GM21723 (cell line): ENCODE results near the gene ERICH6B.

ENCODE experiments used
- ATAC-seq: cut with Tn5 transposase; IDR thresholded peaks from one replicate; pipeline ENCODE4 v1.9.1; 2021; ENCODE audit warnings: mild to moderate bottlenecking, moderate library complexity; ENCODE audit not compliant: unreplicated experiment

ERICH6B gene

GRCh38 chr13:45602183-45603170, 13.1 kb downstream of the ERICH6B start:
- no peak for ATAC-seq

GRCh38 chr13:45601680-45602079, 13.9 kb downstream of the ERICH6B start:
- ATAC-seq = no peak

- ATAC-seq = no peak
Measured at GRCh38 chr13:45598597-45598996, 16.9 kb downstream of the ERICH6B start.

- no peak for ATAC-seq
Measured at GRCh38 chr13:45596800-45597475, 18.6 kb downstream of the ERICH6B start.

GRCh38 chr13:45595965-45596364, 19.6 kb downstream of the ERICH6B start:
- no peak for ATAC-seq

- ATAC-seq = no peak
Measured at GRCh38 chr13:45594764-45595163, 20.8 kb downstream of the ERICH6B start.

GRCh38 chr13:45594227-45594626, 21.3 kb downstream of the ERICH6B start:
- ATAC-seq = no peak

GRCh38 chr13:45592758-45593157, 22.8 kb downstream of the ERICH6B start:
- ATAC-seq = peak; percentile 49

GRCh38 chr13:45590066-45590465, 25.5 kb downstream of the ERICH6B start:
- ATAC-seq = no peak

- no peak for ATAC-seq
Measured at GRCh38 chr13:45587897-45588296, 27.6 kb downstream of the ERICH6B start.

GRCh38 chr13:45584816-45585215, 30.7 kb downstream of the ERICH6B start:
- ATAC-seq = no peak

- no peak for ATAC-seq
Measured at GRCh38 chr13:45582408-45583076, 33.0 kb downstream of the ERICH6B start.

- no peak for ATAC-seq
Measured at GRCh38 chr13:45576466-45576865, 39.1 kb downstream of the ERICH6B start.

- ATAC-seq = no peak
Measured at GRCh38 chr13:45575830-45576180, 39.7 kb downstream of the ERICH6B start.

- ATAC-seq = no peak
Measured at GRCh38 chr13:45575146-45575829, 40.3 kb downstream of the ERICH6B start.

GRCh38 chr13:45565331-45565730, 50.2 kb downstream of the ERICH6B start:
- ATAC-seq = no peak

GRCh38 chr13:45564133-45564776, 51.3 kb downstream of the ERICH6B start:
- ATAC-seq = no peak

- no peak for ATAC-seq
Measured at GRCh38 chr13:45554604-45555109, 60.9 kb downstream of the ERICH6B start.

- no peak for ATAC-seq
Measured at GRCh38 chr13:45548281-45548680, 67.3 kb downstream of the ERICH6B start.

GRCh38 chr13:45546410-45546765, 69.2 kb downstream of the ERICH6B start:
- ATAC-seq = no peak
